DND-41 (cell line): Measurements from ENCODE around the gene MATR3.
A peak's percentile ranks its signal among the peaks of the same experiment; 100 is the strongest.

Experiments used
- ATAC-seq: fragments of 200-7000 bp; cut with Tn5 transposase; 3 replicates; pipeline ENCODE4 v1.9.1; 2021; ENCODE audit warnings: low read depth; ENCODE audit not compliant: insufficient read depth
- DNase-seq: peaks from one replicate; pipeline ENCODE4 v3.0.0-alpha.2; 2020
- H2AFZ ChIP-seq: 2 replicates; pipeline ENCODE4 v1.6.0; 2012; ENCODE audit warnings: low read depth, low read length
- H3K27ac ChIP-seq: 2 replicates; pipeline ENCODE4 v1.5.1; 2012; ENCODE audit warnings: low read length, inconsistent platforms
- H3K27me3 ChIP-seq: fragments of 200-600 bp; sonication (generic); 2 replicates; pipeline ENCODE4 v1.6.0; 2012; ENCODE audit warnings: low read length, mild to moderate bottlenecking, inconsistent platforms; ENCODE audit not compliant: insufficient read depth, poor library complexity
- H3K36me3 ChIP-seq: 2 replicates; pipeline ENCODE4 v1.5.1; 2012; ENCODE audit warnings: low read length, inconsistent platforms; ENCODE audit not compliant: insufficient read depth
- H3K4me1 ChIP-seq: 2 replicates; pipeline ENCODE4 v1.5.1; 2012; ENCODE audit warnings: mild to moderate bottlenecking, low read length; ENCODE audit not compliant: insufficient read depth
- H3K4me2 ChIP-seq: 2 replicates; pipeline ENCODE4 v1.6.0; 2012; ENCODE audit warnings: mild to moderate bottlenecking, moderate library complexity, low read length, inconsistent platforms; ENCODE audit not compliant: insufficient read depth
- H3K4me3 ChIP-seq, 2 experiments: fragments of 200-600 bp in 1 of 2; shearing (Covaris generic) in 1 of 2; 2 replicates each; pipeline ENCODE4 v1.5.1; 2012 to 2016; ENCODE audit warnings: inconsistent platforms in 2 of 2, low read length in 2 of 2, mild to moderate bottlenecking in 2 of 2, low read depth in 1 of 2, moderate library complexity in 1 of 2
- H3K79me2 ChIP-seq: 2 replicates; pipeline ENCODE4 v1.6.0; 2012; ENCODE audit warnings: low read length, inconsistent platforms; ENCODE audit not compliant: insufficient read depth
- H3K9ac ChIP-seq: 2 replicates; pipeline ENCODE4 v1.6.0; 2012; ENCODE audit warnings: low read depth, mild to moderate bottlenecking, inconsistent platforms, low read length, moderate library complexity
- H3K9me3 ChIP-seq: 2 replicates; pipeline ENCODE4 v1.5.1; 2012; ENCODE audit warnings: low read length, moderate library complexity, mild to moderate bottlenecking, inconsistent platforms; ENCODE audit not compliant: insufficient read depth, severe bottlenecking
- H4K20me1 ChIP-seq: 2 replicates; pipeline ENCODE4 v1.6.0; 2012; ENCODE audit warnings: low read length; ENCODE audit not compliant: insufficient read depth
- EZH2 ChIP-seq: IDR thresholded peaks from 3 replicates; pipeline ENCODE4 v1.6.1; 2012; ENCODE audit warnings: borderline replicate concordance, low read depth, mild to moderate bottlenecking, moderate library complexity, low read length, inconsistent platforms; ENCODE audit not compliant: severe bottlenecking
- TF ChIP-seq, protein P1 (sequence below): IDR thresholded peaks from 2 replicates; pipeline ENCODE4 v1.5.1; 2012; ENCODE audit warnings: borderline replicate concordance, low read length, moderate library complexity, mild to moderate bottlenecking; ENCODE audit not compliant: poor library complexity, severe bottlenecking; ENCODE audit errors: extremely low read depth

Gene MATR3

DNA sequence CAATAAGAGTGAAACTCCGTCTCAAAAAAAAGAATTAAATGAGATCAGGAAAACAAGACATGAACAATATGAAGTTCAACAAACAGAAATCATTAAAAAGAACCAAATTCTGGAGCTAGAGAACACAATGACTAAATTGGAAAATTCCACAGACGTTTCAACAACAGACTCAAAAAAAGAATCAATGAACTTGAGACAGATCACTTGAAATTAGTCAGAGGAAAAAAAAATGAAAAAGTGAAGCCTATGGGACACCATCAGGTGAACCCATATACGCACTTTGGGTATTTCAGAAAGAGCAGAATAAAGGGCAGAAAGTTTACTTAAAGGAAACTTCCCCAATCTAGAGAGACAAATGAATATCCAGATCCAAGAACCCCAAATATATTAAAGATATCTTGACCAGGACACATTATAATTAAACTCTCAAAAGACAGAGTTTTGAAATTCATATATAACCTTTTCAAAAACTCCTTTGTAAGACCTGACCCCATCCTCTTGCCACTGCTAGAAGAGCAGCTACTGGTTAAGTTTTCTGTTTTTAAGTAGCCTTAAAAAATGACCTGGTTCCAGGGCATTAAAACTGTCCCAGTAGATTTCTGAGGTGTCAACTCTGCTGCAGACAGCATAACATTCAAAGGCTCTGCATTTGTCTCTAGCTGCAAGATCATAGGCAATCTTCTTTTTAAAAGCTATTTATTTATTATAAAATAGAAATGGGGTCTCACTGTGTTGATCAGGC is 7.7 kb upstream of the MATR3 start:
- H3K27me3 ChIP-seq = no peaks in the 10 kb centered on the region
- H2AFZ ChIP-seq = no peak overlapping the region
- TF ChIP-seq, protein P1, sequence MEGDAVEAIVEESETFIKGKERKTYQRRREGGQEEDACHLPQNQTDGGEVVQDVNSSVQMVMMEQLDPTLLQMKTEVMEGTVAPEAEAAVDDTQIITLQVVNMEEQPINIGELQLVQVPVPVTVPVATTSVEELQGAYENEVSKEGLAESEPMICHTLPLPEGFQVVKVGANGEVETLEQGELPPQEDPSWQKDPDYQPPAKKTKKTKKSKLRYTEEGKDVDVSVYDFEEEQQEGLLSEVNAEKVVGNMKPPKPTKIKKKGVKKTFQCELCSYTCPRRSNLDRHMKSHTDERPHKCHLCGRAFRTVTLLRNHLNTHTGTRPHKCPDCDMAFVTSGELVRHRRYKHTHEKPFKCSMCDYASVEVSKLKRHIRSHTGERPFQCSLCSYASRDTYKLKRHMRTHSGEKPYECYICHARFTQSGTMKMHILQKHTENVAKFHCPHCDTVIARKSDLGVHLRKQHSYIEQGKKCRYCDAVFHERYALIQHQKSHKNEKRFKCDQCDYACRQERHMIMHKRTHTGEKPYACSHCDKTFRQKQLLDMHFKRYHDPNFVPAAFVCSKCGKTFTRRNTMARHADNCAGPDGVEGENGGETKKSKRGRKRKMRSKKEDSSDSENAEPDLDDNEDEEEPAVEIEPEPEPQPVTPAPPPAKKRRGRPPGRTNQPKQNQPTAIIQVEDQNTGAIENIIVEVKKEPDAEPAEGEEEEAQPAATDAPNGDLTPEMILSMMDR = no peak
- no peak for TF ChIP-seq EZH2
- peaks cover 14% of the 10 kb centered on the region; the same call in 1 of the 2 replicates for H3K79me2 ChIP-seq
- ATAC-seq (no peak), DNase-seq (no peak)
- no peak overlapping the region for H3K4me3 ChIP-seq
- H3K4me1 ChIP-seq = no peaks in the 10 kb centered on the region
- peaks cover 48% of the 10 kb centered on the region for H3K36me3 ChIP-seq
- H3K9me3 ChIP-seq = no peaks in the 10 kb centered on the region
- peaks cover 11% of the 10 kb centered on the region; the same call in 1 of the 2 replicates for H4K20me1 ChIP-seq
- no peak overlapping the region for H3K27ac ChIP-seq
- H3K4me2 ChIP-seq = no peak overlapping the region
- no peak overlapping the region for H3K9ac ChIP-seq

DNA sequence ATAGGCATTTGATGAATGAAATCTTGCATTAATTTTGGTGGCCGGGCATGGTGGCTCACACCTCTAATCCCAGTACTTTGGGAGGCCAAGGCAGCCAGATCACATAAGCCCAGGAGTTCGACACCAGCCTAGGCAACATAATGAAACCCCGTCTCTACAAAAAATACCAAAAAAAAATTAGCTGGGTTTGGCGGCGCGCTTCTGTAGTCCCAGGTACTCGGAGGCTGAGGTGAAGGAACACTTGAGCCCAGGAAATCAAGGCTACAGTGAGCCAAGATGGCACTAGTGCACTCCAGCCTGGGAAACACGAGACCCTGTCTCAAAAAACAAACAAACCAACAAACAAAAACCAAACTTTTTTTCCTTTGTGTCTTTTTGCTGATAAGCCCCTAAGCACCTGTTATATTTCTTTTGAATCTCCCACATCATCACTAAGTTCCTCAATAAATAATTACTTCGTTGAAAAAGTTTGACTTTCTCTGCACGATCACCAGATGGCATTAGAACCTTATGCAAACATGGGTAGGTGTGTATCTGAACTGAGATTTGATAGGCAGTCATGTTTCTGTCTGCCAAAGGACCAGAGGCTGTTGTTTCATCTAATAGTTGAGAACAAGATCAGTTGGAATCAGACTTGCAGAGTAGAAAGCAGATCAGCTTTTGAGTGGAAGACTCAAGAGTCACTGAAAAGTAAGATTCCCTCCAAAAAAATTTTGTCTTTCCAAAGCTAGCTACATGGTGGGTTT is 5.5 kb upstream of the MATR3 start:
- DNase-seq (no peak), ATAC-seq (peak; percentile 49)
- no peak overlapping the region for H3K27ac ChIP-seq

GRCh38 chr5:139291051-139291450 is 2.5 kb upstream of the MATR3 start:
- Histone ChIP-seq H3K27me3 (no peaks in the 10 kb centered on the region), H3K79me2 (peaks cover 38% of the 10 kb centered on the region), H3K4me3 (no peak overlapping the region), H3K36me3 (peaks cover 19% of the 10 kb centered on the region), H3K9ac (no peak overlapping the region), H3K9me3 (no peaks in the 10 kb centered on the region), H4K20me1 (peaks cover 18% of the 10 kb centered on the region), H3K27ac (no peak overlapping the region), H2AFZ (no peak overlapping the region), H3K4me2 (no peak overlapping the region), H3K4me1 (peaks cover 18% of the 10 kb centered on the region)
- ATAC-seq = no peak
- no peak for TF ChIP-seq EZH2
- TF ChIP-seq, protein P1 = no peak
- no peak for DNase-seq

More for the DNA sequence above, 5.5 kb upstream of the MATR3 start:
- peaks cover 13% of the 10 kb centered on the region for H3K79me2 ChIP-seq
- H3K4me1 ChIP-seq = peaks cover 4% of the 10 kb centered on the region
- H2AFZ ChIP-seq = no peak overlapping the region
- peaks cover 8% of the 10 kb centered on the region; the same call in 1 of the 2 replicates for H4K20me1 ChIP-seq
- no peak for TF ChIP-seq EZH2
- TF ChIP-seq, protein P1 = peak; percentile 47
- no peaks in the 10 kb centered on the region for H3K9me3 ChIP-seq
- H3K27me3 ChIP-seq = no peaks in the 10 kb centered on the region
- peaks cover 25% of the 10 kb centered on the region for H3K36me3 ChIP-seq
- no peak overlapping the region for H3K9ac ChIP-seq
- H3K4me2 ChIP-seq = no peak overlapping the region
- no peak overlapping the region for H3K4me3 ChIP-seq
